IMR-90 (cell line): ENCODE data around the gene C6orf118. TPM values are rescaled to one million over a fixed set of nuclear protein-coding genes. Genes with fewer than 3 reads are reported as not detected.

Experiments used
- ATAC-seq: fragments of 200-7000 bp; cut with Tn5 transposase; 2 replicates; pipeline ENCODE4 v1.9.1; 2020; ENCODE audit warnings: low read depth, mild to moderate bottlenecking, moderate library complexity
- BruUV-seq: library from RNA; stranded (reverse); fragments of 400-500 nt; replicated peaks from 2 replicates; lab custom pipeline; 2021; lab: Mats Ljungman, UMichigan
- CTCF ChIA-PET: fragments of 300-600 bp; formaldehyde crosslinking; extraction: SDS; loops from one replicate; lab custom pipeline; 2021; ENCODE audit warnings: antibody characterized with exemption; lab: Yijun Ruan, JAX
- POLR2A ChIA-PET: fragments of 300-600 bp; sonication (Branson Sonifier 250); formaldehyde crosslinking; loops from one replicate; lab custom pipeline; 2022; ENCODE audit warnings: antibody characterized with exemption; ENCODE audit not compliant: unreplicated experiment; lab: Charles Lee
- DNase-seq: peaks from one replicate; pipeline ENCODE4 v3.0.0; 2013
- H2AFZ ChIP-seq: replicated peaks from 2 replicates; pipeline ENCODE3; 2013; ENCODE audit warnings: low read length, mild to moderate bottlenecking; ENCODE audit not compliant: poor library complexity
- H2AK5ac ChIP-seq: 2 replicates; pipeline ENCODE4 v1.6.1; 2013; ENCODE audit warnings: low read depth, low read length, inconsistent platforms
- H2AK9ac ChIP-seq: replicated peaks from 2 replicates; pipeline ENCODE3; 2013; ENCODE audit warnings: mild to moderate bottlenecking, low read depth, low read length, moderate library complexity; ENCODE audit not compliant: poor library complexity
- H2BK120ac ChIP-seq: 2 replicates; pipeline ENCODE4 v1.6.1; 2013; ENCODE audit warnings: low read depth, low read length, inconsistent platforms
- H2BK15ac ChIP-seq: 3 replicates; pipeline ENCODE4 v1.6.1; 2013; ENCODE audit warnings: low read depth, low read length, inconsistent platforms
- H2BK20ac ChIP-seq: 2 replicates; pipeline ENCODE4 v1.6.1; 2013; ENCODE audit warnings: low read depth, mild to moderate bottlenecking, inconsistent platforms, low read length, moderate library complexity
- H2BK5ac ChIP-seq: 2 replicates; pipeline ENCODE4 v1.6.1; 2013; ENCODE audit warnings: mild to moderate bottlenecking, low read depth, low read length, inconsistent platforms; ENCODE audit not compliant: poor library complexity, severe bottlenecking
- H3K14ac ChIP-seq: replicated peaks from 2 replicates; pipeline ENCODE4 v1.6.1; 2013; ENCODE audit warnings: low read depth, low read length, inconsistent platforms
- H3K18ac ChIP-seq: 2 replicates; pipeline ENCODE4 v1.6.1; 2013; ENCODE audit warnings: low read depth, low read length, control low read depth
- H3K23ac ChIP-seq: 2 replicates; pipeline ENCODE4 v1.6.1; 2013; ENCODE audit warnings: low read depth, low read length, inconsistent platforms
- H3K27ac ChIP-seq: 2 replicates; pipeline ENCODE4 v1.5.1; 2013; ENCODE audit warnings: mild to moderate bottlenecking, control low read depth, low read length; ENCODE audit not compliant: insufficient read depth
- H3K27me3 ChIP-seq: 2 replicates; pipeline ENCODE4 v1.6.1; 2013; ENCODE audit warnings: low read length; ENCODE audit not compliant: control insufficient read depth, insufficient read depth
- H3K36me3 ChIP-seq: 2 replicates; pipeline ENCODE4 v1.6.1; 2013; ENCODE audit warnings: low read length, mixed read lengths; ENCODE audit not compliant: control insufficient read depth, insufficient read depth
- H3K4ac ChIP-seq: 2 replicates; pipeline ENCODE4 v1.6.1; 2013; ENCODE audit warnings: low read depth, low read length, inconsistent platforms
- H3K4me1 ChIP-seq: 2 replicates; pipeline ENCODE4 v1.6.1; 2013; ENCODE audit warnings: low read length, mixed read lengths; ENCODE audit not compliant: control insufficient read depth, insufficient read depth
- H3K4me2 ChIP-seq: 2 replicates; pipeline ENCODE4 v1.6.1; 2013; ENCODE audit warnings: low read depth, mild to moderate bottlenecking, control low read depth, low read length, moderate library complexity
- H3K4me3 ChIP-seq: 2 replicates; pipeline ENCODE4 v1.5.1; 2013; ENCODE audit warnings: low read depth, mild to moderate bottlenecking, control low read depth, low read length, moderate library complexity; ENCODE audit not compliant: insufficient read depth
- H3K56ac ChIP-seq: 2 replicates; pipeline ENCODE4 v1.6.1; 2013; ENCODE audit warnings: low read length, inconsistent platforms; ENCODE audit not compliant: insufficient read depth; ENCODE audit errors: extremely low read depth
- H3K79me1 ChIP-seq, 2 experiments: 2 replicates each; pipeline ENCODE4 v1.6.1; 2013; ENCODE audit warnings: low read length in 2 of 2, inconsistent platforms in 1 of 2, low read depth in 1 of 2
- H3K9ac ChIP-seq: 2 replicates; pipeline ENCODE4 v1.6.1; 2013; ENCODE audit warnings: low read depth, low read length, control low read depth
- H3K9me1 ChIP-seq: 2 replicates; pipeline ENCODE4 v1.6.1; 2013; ENCODE audit warnings: low read length, inconsistent platforms; ENCODE audit not compliant: insufficient read depth
- H3K9me3 ChIP-seq: 2 replicates; pipeline ENCODE4 v1.6.1; 2013; ENCODE audit warnings: low read length; ENCODE audit not compliant: control insufficient read depth, insufficient read depth
- H4K20me1 ChIP-seq: 2 replicates; pipeline ENCODE4 v1.6.1; 2013; ENCODE audit warnings: low read length, inconsistent platforms; ENCODE audit not compliant: insufficient read depth
- H4K5ac ChIP-seq: 2 replicates; pipeline ENCODE4 v1.6.1; 2013; ENCODE audit warnings: mild to moderate bottlenecking, low read depth, low read length, control low read depth
- H4K8ac ChIP-seq, 2 experiments: 2 replicates each; pipeline ENCODE4 v1.6.1; 2013; ENCODE audit warnings: low read depth in 2 of 2, low read length in 2 of 2, control low read depth in 1 of 2, inconsistent platforms in 1 of 2
- H4K91ac ChIP-seq: 2 replicates; pipeline ENCODE4 v1.6.1; 2013; ENCODE audit warnings: low read depth, low read length, inconsistent platforms; ENCODE audit not compliant: insufficient read depth
- BHLHE40 ChIP-seq: fragments of 150-350 bp; IDR thresholded peaks from 2 replicates; pipeline ENCODE4 v1.6.1; 2016; ENCODE audit warnings: mild to moderate bottlenecking, low read depth, low read length
- CHD1 ChIP-seq: IDR thresholded peaks from 2 replicates; pipeline ENCODE4 v1.6.1; 2012; ENCODE audit warnings: low read depth, low read length, improper control_type of control experiment
- ELK1 ChIP-seq: fragments of 150-350 bp; IDR thresholded peaks from 2 replicates; pipeline ENCODE4 v1.6.1; 2016; ENCODE audit warnings: low read depth, mild to moderate bottlenecking, low read length, moderate library complexity, borderline replicate concordance
- FOS ChIP-seq: fragments of 150-350 bp; IDR thresholded peaks from 2 replicates; pipeline ENCODE4 v1.6.1; 2016; ENCODE audit warnings: low read depth, low read length
- MXI1 ChIP-seq: IDR thresholded peaks from 2 replicates; pipeline ENCODE4 v1.6.1; 2012; ENCODE audit warnings: low read depth, mild to moderate bottlenecking, low read length, moderate library complexity, borderline replicate concordance
- POLR2A ChIP-seq: IDR thresholded peaks from 2 replicates; pipeline ENCODE4 v1.6.1; 2012; ENCODE audit warnings: mild to moderate bottlenecking, low read depth, low read length
- RAD21 ChIP-seq: IDR thresholded peaks from 2 replicates; pipeline ENCODE4 v1.6.1; 2012; ENCODE audit warnings: low read length, improper control_type of control experiment
- RCOR1 ChIP-seq: IDR thresholded peaks from 2 replicates; pipeline ENCODE4 v1.6.1; 2012; ENCODE audit warnings: mild to moderate bottlenecking, low read length, improper control_type of control experiment; ENCODE audit not compliant: insufficient replicate concordance
- USF2 ChIP-seq: fragments of 150-350 bp; IDR thresholded peaks from 2 replicates; pipeline ENCODE4 v1.6.1; 2017; ENCODE audit warnings: mild to moderate bottlenecking, antibody characterized with exemption, low read length, low read depth
- WGBS, 2 experiments: methylation state at CpG; one replicate each; pipeline versions ENCODE4 v1.1.5 to v1.1.7; 2013; ENCODE audit warnings: missing lambda C conversion rate in 2 of 2; ENCODE audit not compliant: insufficient read length in 1 of 2; ENCODE audit errors: extremely low coverage in 2 of 2; 5-methylcytosine and 5-hydroxymethylcytosine counted together
- dilution Hi-C: fragments of 300-500 bp; cut with HindIII; formaldehyde crosslinking; loops from one replicate; pipeline ENCODE4 v1.14.3; 2018; ENCODE audit warnings: low sequenced_read_pairs; ENCODE audit not compliant: unreplicated experiment
- in situ Hi-C: fragments of 300-500 bp; cut with MboI; formaldehyde crosslinking; loops from 3 replicates; pipeline ENCODE4 v1.14.3; 2019; ENCODE audit warnings: low sequenced_read_pairs, inconsistent platforms, mixed read lengths
- intact Hi-C: fragments of 100-400 bp; cut with micrococcal nuclease; formaldehyde crosslinking; loops from 2 replicates; pipeline ENCODE4 v1.10.0; 2022
- polyA plus RNA-seq, 3 experiments: library from polyadenylated mRNA; depleted of rRNA; stranded (reverse); fragments of >200 nt; gene quantifications; 2 replicates each; pipeline ENCODE4 v1.2.3, GENCODE V29; 2012; ENCODE audit warnings: low replicate concordance in 1 of 3
- total RNA-seq: library from RNA; depleted of rRNA; stranded (reverse); fragments of >200 nt; gene quantifications from 2 replicates; pipeline ENCODE4 v1.2.3, GENCODE V29; 2012

Gene C6orf118
- total and polyA plus RNA-seq, 2 of the 4 experiments (the other 2 are of a cell fraction): not detected

GRCh38 chr6:165321555-165322145 is 12.2 kb upstream of the C6orf118 start:
- Histone ChIP-seq H2BK20ac (no peak overlapping the region), H3K9me3 (peaks cover 7% of the 10 kb centered on the region), H2BK15ac (no peak overlapping the region), H3K4me1 (no peaks in the 10 kb centered on the region), H2AFZ (no peak overlapping the region), H3K4me3 (no peak overlapping the region), H2BK5ac (no peak overlapping the region), H3K4me2 (no peak overlapping the region), H3K14ac (no peak overlapping the region), H2BK120ac (no peak overlapping the region), H4K91ac (no peak overlapping the region), H3K79me1 (no peaks in the 10 kb centered on the region), H4K5ac (no peak overlapping the region), H3K23ac (no peak overlapping the region), H3K9me1 (no peaks in the 10 kb centered on the region), H3K4ac (no peak overlapping the region), H3K27me3 (no peaks in the 10 kb centered on the region), H2AK5ac (no peak overlapping the region), H4K20me1 (no peaks in the 10 kb centered on the region), H3K18ac (no peak overlapping the region), H3K27ac (no peak overlapping the region), H3K9ac (no peak overlapping the region), H3K56ac (no peak overlapping the region), H4K8ac (no peak overlapping the region), H3K36me3 (no peaks in the 10 kb centered on the region), H2AK9ac (no peak overlapping the region)
- TF ChIP-seq FOS: no peak
- no peak for TF ChIP-seq ELK1
- TF ChIP-seq RCOR1: no peak
- no peak for TF ChIP-seq MXI1
- TF ChIP-seq USF2: no peak
- no peak for TF ChIP-seq RAD21
- no peak for TF ChIP-seq CHD1
- TF ChIP-seq BHLHE40: no peak
- TF ChIP-seq POLR2A: no peak
- BruUV-seq: no TSS peak
- ATAC-seq: no peak
- dilution Hi-C loops (no loop called here), intact Hi-C loops (no loop called here), in situ Hi-C loops (no loop called here)
- CTCF ChIA-PET: interaction anchor here (0.6 kb wide), 1 partner anchor 1460 kb away, joined by 8 read pairs; no protein-coding TSS in a partner anchor
- DNase-seq: no peak
- WGBS, 2 experiments: no CpG with 5 or more reads among the region's 1 CpG
- POLR2A ChIA-PET: no interaction called here
